Testis (tissue), 2 donors: Measurements from ENCODE around the gene GOLGA7B.

Experiments used
- POLR2A ChIP-seq: fragments of 450-650 bp; IDR thresholded peaks from one replicate; pipeline ENCODE4 v1.6.1; 2017; ENCODE audit warnings: antibody characterized with exemption, mild to moderate bottlenecking, moderate library complexity
- TF ChIP-seq, protein P1 (sequence below), 3 experiments: fragments of 450-650 bp in 2 of 3; fragments of 200-600 bp in 1 of 3; sonication (generic) in 1 of 3; IDR thresholded peaks; one replicate each; pipeline ENCODE4 v1.5.1; 2016 to 2019; ENCODE audit warnings: antibody characterized with exemption in 3 of 3, mild to moderate bottlenecking in 2 of 3, moderate library complexity in 1 of 3

GRCh38 chr10:97827702-97828291, 21.8 kb upstream of the GOLGA7B start:
- TF ChIP-seq, protein P1, sequence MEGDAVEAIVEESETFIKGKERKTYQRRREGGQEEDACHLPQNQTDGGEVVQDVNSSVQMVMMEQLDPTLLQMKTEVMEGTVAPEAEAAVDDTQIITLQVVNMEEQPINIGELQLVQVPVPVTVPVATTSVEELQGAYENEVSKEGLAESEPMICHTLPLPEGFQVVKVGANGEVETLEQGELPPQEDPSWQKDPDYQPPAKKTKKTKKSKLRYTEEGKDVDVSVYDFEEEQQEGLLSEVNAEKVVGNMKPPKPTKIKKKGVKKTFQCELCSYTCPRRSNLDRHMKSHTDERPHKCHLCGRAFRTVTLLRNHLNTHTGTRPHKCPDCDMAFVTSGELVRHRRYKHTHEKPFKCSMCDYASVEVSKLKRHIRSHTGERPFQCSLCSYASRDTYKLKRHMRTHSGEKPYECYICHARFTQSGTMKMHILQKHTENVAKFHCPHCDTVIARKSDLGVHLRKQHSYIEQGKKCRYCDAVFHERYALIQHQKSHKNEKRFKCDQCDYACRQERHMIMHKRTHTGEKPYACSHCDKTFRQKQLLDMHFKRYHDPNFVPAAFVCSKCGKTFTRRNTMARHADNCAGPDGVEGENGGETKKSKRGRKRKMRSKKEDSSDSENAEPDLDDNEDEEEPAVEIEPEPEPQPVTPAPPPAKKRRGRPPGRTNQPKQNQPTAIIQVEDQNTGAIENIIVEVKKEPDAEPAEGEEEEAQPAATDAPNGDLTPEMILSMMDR (IDR thresholded peaks at IDR 0.05), result no peak
- TF ChIP-seq POLR2A, result no peak
